ENCODE data around the gene CCDC13. TPM values are rescaled to one million over a fixed set of nuclear protein-coding genes. Genes with fewer than 3 reads are reported as not detected.

The CCDC13 gene
- total RNA-seq, 1 donor: 0.27 TPM

DNA sequence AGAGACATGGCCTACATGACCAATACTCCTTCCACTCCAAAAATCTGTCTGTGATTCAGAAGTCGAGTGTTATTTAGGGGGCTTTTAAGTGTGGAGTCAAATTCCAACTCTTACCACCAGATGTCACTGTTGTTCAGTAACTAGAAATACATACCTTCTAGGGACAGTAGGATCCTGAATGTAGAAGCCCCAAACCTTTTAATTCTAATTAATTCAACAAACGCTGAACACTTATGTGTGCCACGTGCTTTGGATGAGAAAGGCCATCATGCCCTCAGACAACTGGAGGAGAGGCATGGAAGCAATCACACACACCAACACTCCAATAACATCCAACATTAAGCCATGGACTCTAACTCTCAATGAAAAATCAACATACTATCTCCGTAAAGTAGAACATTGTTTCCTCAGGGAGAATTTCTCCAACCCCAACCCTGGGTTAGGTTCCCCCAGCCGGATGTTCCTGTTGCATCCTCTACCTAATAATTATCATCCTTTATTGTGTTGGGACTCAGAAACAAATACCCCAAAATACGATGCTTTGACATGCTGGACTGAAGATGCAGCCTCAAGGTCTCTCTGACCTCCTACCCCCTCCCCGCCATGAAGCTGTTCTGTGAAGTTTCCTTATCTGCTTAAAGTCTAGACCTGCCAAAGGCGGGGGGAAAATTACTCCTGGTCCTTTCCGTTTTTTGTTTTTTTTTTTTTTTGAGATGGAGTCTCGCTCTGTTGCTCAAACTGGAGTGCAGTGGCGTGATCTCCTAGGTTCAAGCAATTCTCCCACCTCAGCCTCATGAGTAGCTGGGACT lies 8.0 kb upstream of the CCDC13 start:
- peak; percentile 79 for TF ChIP-seq CTCF (IDR thresholded peaks at IDR 0.05; ENCODE audit: insufficient read depth, low read length)
- no peak overlapping the region for H3K4me3 ChIP-seq (ENCODE audit: low read depth, low read length)
- DNase-seq (ENCODE audit: low read depth): peak; percentile 91

GRCh38 chr3:42780398-42780797 lies 7.3 kb upstream of the CCDC13 start:
- DNase-seq (ENCODE audit: low read depth): no peak
- no peak overlapping the region for H3K4me3 ChIP-seq (ENCODE audit: low read depth, low read length)
- no peak for TF ChIP-seq CTCF (IDR thresholded peaks at IDR 0.05; ENCODE audit: insufficient read depth, low read length)

DNA sequence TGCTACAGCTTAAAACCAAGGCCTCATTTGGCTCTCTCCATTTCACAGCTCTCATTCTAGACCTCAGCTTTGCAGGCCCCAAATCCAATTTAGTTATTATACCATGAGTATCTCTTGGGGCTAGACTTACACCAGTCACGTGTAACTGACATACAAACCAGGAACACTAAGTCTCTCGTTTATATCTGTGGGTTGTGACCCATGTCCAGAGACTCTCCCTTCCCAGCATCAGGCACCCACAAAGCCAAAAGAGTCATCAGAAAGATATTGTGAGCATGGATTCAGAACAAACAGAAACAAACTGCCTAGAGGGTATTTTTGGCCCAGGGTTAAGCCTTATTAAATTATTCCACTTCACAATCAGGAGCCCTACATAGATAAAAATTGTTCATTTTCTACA lies 5.6 kb upstream of the CCDC13 start:
- no peak for TF ChIP-seq CTCF (IDR thresholded peaks at IDR 0.05; ENCODE audit: insufficient read depth, low read length)
- no peak overlapping the region for H3K4me3 ChIP-seq (ENCODE audit: low read depth, low read length)
- peak; percentile 69 for DNase-seq (ENCODE audit: low read depth)

GRCh38 chr3:42773409-42773751 lies 327 bp upstream of the CCDC13 start:
- no peak for DNase-seq (ENCODE audit: low read depth)
- peak overlapping the region; percentile 68 for H3K4me3 ChIP-seq (ENCODE audit: low read depth, low read length)
- no peak for TF ChIP-seq CTCF (IDR thresholded peaks at IDR 0.05; ENCODE audit: insufficient read depth, low read length)

DNA sequence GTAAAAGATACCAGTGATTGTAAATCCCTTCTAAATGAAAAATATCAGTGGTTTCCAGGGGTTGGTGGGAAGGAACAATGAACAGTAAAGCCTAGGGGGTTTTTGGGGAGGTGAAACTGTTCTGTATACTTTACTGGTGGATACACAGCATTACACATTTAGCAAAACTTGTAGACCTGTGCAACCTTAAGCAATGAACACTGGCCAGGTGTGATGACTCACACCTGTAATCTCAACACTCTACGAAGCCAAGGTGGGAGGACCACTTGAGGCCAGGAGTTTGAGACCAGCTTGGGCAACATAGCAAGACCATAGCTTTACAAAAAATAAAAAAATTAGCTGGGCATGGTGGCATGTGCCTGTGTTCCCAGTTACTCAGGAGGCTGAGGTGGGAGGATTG lies 1.8 kb downstream of the CCDC13 start:
- no peak overlapping the region for H3K4me3 ChIP-seq (ENCODE audit: low read depth, low read length)
- TF ChIP-seq CTCF (IDR thresholded peaks at IDR 0.05; ENCODE audit: insufficient read depth, low read length): no peak
- no peak for DNase-seq (ENCODE audit: low read depth)

GRCh38 chr3:42769477-42770131 lies 3.4 kb downstream of the CCDC13 start:
- DNase-seq (ENCODE audit: low read depth): no peak
- TF ChIP-seq CTCF (IDR thresholded peaks at IDR 0.05; ENCODE audit: insufficient read depth, low read length): no peak
- H3K4me3 ChIP-seq (ENCODE audit: low read depth, low read length): no peak overlapping the region

Data from fibroblast of the aortic adventitia (primary cell).